Fibroblast of lung (primary cell): Measurements from ENCODE around the gene CDCA7L.

Source experiments
- CTCF ChIP-seq, 2 donors: IDR thresholded peaks in 1 of 2; conservative IDR thresholded peaks in 1 of 2; 1 replicate in 1 of 2; 2 replicates in 1 of 2; pipeline ENCODE4 v1.5.1; 2011 to 2012; ENCODE audit warnings: low read length in 2 of 2, control low read depth in 1 of 2, inconsistent platforms in 1 of 2, low read depth in 1 of 2, mild to moderate bottlenecking in 1 of 2
- EZH2 ChIP-seq: IDR thresholded peaks from 2 replicates; pipeline ENCODE4 v1.5.1; 2012; ENCODE audit warnings: low read length, control low read depth, mild to moderate bottlenecking; ENCODE audit errors: missing control alignments

- no peak for TF ChIP-seq CTCF (conservative IDR thresholded peaks at IDR 0.05 in 1 of 2, IDR thresholded peaks at IDR 0.05 in 1 of 2; ENCODE audit: low read depth in 1 of 2, low read length in 2 of 2)
- no peak for TF ChIP-seq EZH2
Observed at GRCh38 chr7:21947946-21948345, 2.2 kb upstream of the CDCA7L start.
